ENCODE measurements around the gene MUSTN1.

MUSTN1 gene

GRCh38 chr3:52851348-52851747 lies 16.5 kb upstream of the MUSTN1 start:
- peak; percentile 21 for DNase-seq

- DNase-seq: no peak
Measured at GRCh38 chr3:52849656-52850055, 14.8 kb upstream of the MUSTN1 start.

GRCh38 chr3:52848617-52849016 lies 13.8 kb upstream of the MUSTN1 start:
- DNase-seq: no peak

GRCh38 chr3:52847726-52848125 lies 12.9 kb upstream of the MUSTN1 start:
- no peak for DNase-seq

- DNase-seq: no peak
Measured at GRCh38 chr3:52847241-52847640, 12.4 kb upstream of the MUSTN1 start.

DNA sequence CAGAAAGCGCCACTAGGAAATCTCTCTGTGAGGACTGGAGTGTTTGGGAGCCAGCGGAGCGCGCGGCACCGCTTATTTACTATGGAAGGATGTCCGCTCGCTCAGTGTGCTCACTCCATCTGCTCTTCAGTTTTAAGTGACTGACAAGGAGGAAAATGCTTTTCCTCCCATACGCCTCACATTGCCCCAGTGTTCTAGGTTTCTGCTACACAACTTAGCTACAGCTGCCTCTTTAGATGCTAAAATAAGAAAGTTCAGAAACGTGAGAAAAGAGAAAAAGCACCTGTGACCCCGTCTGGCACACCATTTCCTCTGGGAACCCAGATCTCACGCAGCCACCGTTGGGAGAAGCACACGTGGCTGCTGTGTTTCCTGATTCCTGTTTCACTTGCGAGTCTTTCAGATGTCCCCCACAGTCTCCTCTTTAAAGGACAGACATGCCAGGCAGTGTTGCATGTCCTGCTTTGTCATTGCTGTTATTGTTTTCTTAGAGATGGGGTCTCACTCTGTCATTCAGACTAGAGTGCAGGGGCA lies 11.7 kb upstream of the MUSTN1 start:
- no peak for DNase-seq

DNA sequence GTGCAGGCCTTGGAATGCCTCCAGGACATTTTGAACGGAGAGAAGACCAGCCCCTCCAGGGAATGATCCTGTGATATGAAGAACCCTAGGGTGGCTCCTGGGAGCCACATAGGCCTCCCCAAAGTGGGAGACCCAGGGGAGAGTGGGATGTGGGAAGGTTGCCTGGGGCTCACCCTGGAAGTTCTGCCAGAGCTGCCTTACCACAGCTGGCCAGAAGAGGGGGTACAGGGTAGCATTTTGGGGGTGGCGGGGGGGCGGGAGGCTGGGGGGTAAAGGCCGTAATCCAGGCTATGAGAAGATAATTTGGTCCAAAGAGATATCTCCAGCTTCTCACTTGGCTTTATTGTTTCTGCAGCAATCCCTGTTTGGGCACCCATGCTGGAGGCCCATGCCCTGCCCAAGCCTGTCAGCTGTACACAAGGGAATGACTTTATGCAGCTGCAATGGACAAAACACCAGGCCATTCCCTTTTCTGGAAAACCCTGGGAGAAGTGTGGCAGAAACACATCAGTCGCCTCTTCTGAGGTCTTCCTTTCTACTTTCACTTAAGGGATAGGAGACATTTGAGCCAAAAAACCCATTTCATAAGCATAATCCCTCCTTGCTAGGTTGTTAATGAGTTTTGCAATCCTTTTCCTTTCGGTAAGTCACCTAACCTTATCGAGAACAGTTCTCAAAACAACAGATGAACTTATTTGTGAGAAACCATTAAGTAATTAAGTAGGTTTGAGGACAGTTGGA lies 11.0 kb upstream of the MUSTN1 start:
- no peak for DNase-seq

- peak; percentile 3 for DNase-seq
Measured at GRCh38 chr3:52845157-52845556, 10.3 kb upstream of the MUSTN1 start.

DNA sequence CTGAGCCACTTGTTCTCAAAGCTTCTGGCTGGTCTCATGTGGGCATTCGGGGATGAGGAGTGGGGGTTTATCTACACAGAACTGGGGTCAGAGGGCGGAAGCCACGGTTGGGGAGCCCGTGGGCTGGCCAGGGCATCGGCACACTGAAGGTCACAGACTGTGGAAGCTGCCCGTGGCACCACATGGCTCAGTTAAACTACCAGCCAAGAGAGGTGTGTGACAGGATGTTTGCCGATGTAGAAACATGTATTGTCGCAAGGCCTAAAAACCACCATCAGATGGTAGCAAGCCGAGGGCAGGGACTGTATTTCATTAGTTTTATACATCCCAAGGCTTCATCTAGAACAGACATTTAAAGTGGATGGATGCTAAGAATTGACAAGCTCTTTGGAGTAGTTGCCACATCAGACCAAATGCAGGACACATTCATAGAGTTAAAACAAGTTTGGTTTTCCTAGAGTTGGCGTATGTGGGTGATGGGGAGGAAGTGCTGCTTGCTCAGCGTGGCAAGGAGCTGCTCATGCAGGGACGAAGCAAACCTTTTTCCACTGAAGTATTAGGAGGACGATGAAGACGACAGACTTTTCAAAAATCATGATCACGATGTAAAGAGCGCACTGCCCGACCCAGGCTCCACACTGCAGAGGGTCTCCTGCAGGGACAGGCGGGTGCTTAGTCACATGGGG lies 9.6 kb upstream of the MUSTN1 start:
- DNase-seq: no peak

GRCh38 chr3:52843881-52844280 lies 9.1 kb upstream of the MUSTN1 start:
- no peak for DNase-seq

- no peak for DNase-seq
Measured at GRCh38 chr3:52843108-52843865, 8.5 kb upstream of the MUSTN1 start.

- DNase-seq: no peak
Measured at GRCh38 chr3:52842424-52842823, 7.6 kb upstream of the MUSTN1 start.

DNA sequence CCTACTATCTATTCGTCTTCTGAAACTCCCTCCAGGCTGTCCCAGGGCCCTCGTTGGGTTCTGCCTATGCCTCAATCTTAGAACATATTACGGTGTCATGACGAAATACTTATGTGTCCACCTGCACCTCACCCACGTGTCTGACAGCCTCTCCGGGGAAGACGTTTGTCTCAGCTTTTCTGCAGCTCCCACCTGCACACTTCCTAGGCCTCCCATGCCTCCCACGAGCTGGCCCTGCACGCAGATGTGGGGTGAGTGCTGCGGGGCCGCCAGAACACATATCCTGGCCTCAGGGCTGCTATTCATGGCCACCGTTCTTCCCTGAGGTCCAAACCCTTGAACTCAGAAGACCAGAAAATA lies 7.1 kb upstream of the MUSTN1 start:
- no peak for DNase-seq

GRCh38 chr3:52841211-52841980 lies 6.6 kb upstream of the MUSTN1 start:
- DNase-seq: no peak

DNA sequence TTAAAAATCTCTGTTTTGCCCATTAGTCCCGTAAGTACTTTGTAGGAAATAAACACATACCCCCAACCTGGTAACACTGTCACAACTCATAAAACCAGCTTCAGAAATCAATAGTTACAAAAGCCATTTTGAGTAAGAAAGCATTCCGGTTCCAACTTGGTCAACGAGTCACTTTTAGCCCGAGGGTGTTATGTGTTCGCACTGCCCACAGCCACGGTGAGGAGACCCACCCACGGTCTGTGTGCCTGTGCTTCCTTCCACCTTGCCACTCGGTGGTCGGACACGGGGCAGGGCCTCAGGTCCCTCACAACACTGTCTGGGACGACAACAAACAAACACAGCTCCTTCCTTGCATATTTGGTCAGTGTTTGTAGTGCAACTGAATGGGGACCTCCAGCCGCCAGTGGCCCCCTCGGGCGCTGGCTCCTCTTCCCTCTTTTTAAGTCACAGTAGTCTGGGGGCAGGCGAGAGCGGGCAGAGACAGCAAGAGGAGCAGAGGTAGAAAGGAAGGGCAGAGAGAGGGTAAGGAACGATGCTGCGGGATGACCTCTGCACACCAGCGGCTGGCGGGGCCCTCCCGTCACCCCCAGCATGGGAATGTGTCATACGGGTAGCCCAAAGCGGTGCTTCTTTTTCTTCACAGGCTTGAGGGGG lies 5.2 kb upstream of the MUSTN1 start:
- no peak for DNase-seq

DNA sequence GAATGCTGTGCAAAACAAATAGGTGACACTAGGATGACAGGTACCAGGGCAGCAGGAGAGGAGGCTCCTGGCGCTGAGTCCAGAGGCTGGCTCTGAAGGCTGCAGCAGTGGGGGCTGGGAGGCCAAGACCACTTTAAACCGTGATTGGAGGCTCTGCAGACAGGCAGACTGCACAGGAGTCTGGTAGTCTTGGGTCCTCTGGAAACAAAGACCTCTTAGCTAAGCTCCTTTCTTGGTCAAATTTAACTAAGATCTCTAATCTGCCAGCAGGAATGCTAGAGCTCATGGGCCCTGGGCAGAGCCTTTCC lies 4.4 kb upstream of the MUSTN1 start:
- no peak for DNase-seq

- no peak for DNase-seq
Measured at GRCh38 chr3:52838561-52839267, 3.9 kb upstream of the MUSTN1 start.

GRCh38 chr3:52836986-52837385 lies 2.2 kb upstream of the MUSTN1 start:
- DNase-seq: no peak

DNA sequence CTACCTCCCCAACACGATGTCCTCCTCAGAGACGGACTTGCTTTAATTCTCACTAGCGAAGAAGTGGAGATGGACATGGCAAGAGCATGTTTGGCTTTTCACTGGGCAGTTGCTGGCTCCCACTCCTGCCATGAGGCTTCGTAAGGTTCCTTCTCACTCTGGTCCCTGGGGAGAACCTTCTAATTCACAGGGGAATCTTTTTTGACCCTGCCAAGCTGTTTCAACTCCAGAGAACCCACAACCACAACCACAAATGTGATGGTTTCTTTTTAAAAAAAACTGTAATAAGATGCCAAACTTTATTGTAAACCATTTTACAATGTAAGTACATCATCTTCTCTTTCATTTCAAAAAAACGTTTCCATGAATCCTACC lies 1.6 kb upstream of the MUSTN1 start:
- no peak for DNase-seq

DNA sequence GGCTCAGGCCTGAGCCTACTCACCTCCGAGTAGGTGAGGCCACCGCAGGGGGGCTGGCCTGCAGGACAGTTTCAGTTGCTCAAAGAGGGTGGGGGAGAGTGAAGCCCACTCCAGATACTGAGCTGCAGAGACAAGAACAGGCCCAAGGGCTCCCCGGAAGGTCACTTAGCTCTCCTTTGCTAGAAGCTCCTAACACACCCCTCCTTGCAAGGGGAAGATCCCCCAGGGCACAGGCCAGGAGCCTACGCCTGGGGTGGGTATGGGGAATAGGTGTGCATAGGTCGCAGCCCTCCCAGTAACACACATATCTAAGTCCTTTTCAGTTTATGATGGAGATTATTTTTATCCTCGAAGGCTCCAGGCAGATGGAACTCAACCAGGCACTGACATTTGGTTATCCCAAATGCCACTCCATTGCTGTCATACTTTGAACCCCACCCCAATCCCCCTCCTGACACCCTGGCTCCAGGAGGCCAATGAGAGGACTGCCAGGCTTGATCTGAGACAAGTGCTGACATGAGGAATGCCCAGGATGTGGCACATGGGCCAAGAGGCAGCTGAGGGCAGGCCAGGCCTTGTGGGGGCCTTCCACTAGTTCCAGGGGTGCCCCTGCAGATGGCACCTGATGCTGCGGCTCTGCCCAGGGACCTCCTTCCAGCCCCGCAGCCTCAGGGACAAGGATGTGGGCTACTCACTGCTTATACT lies 1.1 kb upstream of the MUSTN1 start:
- DNase-seq: no peak

GRCh38 chr3:52833202-52833601 lies 1.6 kb downstream of the MUSTN1 start:
- no peak for DNase-seq
